HepG2 (cell line): ENCODE data around the gene PRKG1. TPM values are rescaled to one million over a fixed set of nuclear protein-coding genes. Genes with fewer than 3 reads are reported as not detected.

Source experiments
- ATAC-seq: fragments of 200-7000 bp; cut with Tn5 transposase; 3 replicates; pipeline ENCODE4 v1.9.1; 2020; ENCODE audit warnings: mild to moderate bottlenecking, moderate library complexity
- BruUV-seq: library from RNA; stranded (reverse); fragments of 400-500 nt; replicated peaks from 2 replicates; lab custom pipeline; 2021; lab: Mats Ljungman, UMichigan
- CTCF ChIA-PET: fragments of 300-600 bp; formaldehyde crosslinking; extraction: SDS; loops from one replicate; lab custom pipeline; 2021; ENCODE audit warnings: low total read pairs, inconsistent platforms, low intra/inter-chr PET ratio; lab: Yijun Ruan, JAX
- POLR2A ChIA-PET: fragments of 350-600 bp; sonication (Branson Sonifier 250); formaldehyde crosslinking; loops from one replicate; lab custom pipeline; 2020; ENCODE audit warnings: antibody characterized with exemption, inconsistent platforms; lab: Yijun Ruan, JAX
- DNase-seq: peaks from one replicate; pipeline ENCODE4 v3.0.0-alpha.2; 2015; ENCODE audit warnings: low spot score
- FAIRE-seq: peaks from 3 replicates; lab custom pipeline; 2011; peaks lifted over from hg19 to GRCh38; lab: Jason Lieb, UNC
- H2AFZ ChIP-seq: one replicate; pipeline ENCODE4 v1.6.1; 2011; ENCODE audit warnings: low read length, inconsistent platforms
- H3K27ac ChIP-seq: fragments of 300-600 bp; 3 replicates; pipeline ENCODE4 v1.8.0; 2011; ENCODE audit warnings: mixed run types, mild to moderate bottlenecking, mixed read lengths, low read length, inconsistent platforms; ENCODE audit not compliant: insufficient read depth; ENCODE audit errors: extremely low read length
- H3K27me3 ChIP-seq, 2 experiments: fragments of 200-600 bp in 1 of 2; 2 replicates in 1 of 2; 3 replicates in 1 of 2; pipeline versions ENCODE4 v1.6.0 to v1.8.0; 2011; ENCODE audit warnings: low read length in 2 of 2, mild to moderate bottlenecking in 2 of 2, moderate library complexity in 2 of 2, inconsistent platforms in 1 of 2; ENCODE audit not compliant: insufficient read depth in 2 of 2, control insufficient read depth in 1 of 2
- H3K36me3 ChIP-seq, 2 experiments: fragments of 200-600 bp in 1 of 2; replicated peaks in 1 of 2; 2 replicates in 1 of 2; 3 replicates in 1 of 2; pipeline versions ENCODE4 v1.5.1 to v1.8.0; 2011; ENCODE audit warnings: low read length in 2 of 2, inconsistent platforms in 1 of 2; ENCODE audit not compliant: insufficient read depth in 2 of 2, control insufficient read depth in 1 of 2
- H3K4me1 ChIP-seq: 2 replicates; pipeline ENCODE4 v1.5.1; 2012; ENCODE audit warnings: low read length, inconsistent platforms; ENCODE audit not compliant: insufficient read depth
- H3K4me2 ChIP-seq: 2 replicates; pipeline ENCODE4 v1.6.0; 2011; ENCODE audit warnings: low read depth, low read length, inconsistent platforms
- H3K4me3 ChIP-seq, 3 experiments: fragments of 200-600 bp in 1 of 3; sonication (generic), shearing (Covaris generic) in 1 of 3; replicated peaks in 1 of 3; 2 replicates each; pipeline ENCODE4 v1.5.1; 2011 to 2016; ENCODE audit warnings: low read length in 3 of 3, inconsistent platforms in 2 of 3, low read depth in 2 of 3, mild to moderate bottlenecking in 2 of 3, control low read depth in 1 of 3, mixed read lengths in 1 of 3; ENCODE audit not compliant: insufficient read depth in 1 of 3
- H3K79me2 ChIP-seq: one replicate; pipeline ENCODE4 v1.6.1; 2011; ENCODE audit warnings: low read length, inconsistent platforms; ENCODE audit not compliant: insufficient read depth
- H3K9ac ChIP-seq: 2 replicates; pipeline ENCODE4 v1.6.0; 2011; ENCODE audit warnings: mild to moderate bottlenecking, low read depth, low read length, inconsistent platforms; ENCODE audit not compliant: insufficient read depth
- H3K9me3 ChIP-seq: 2 replicates; pipeline ENCODE4 v1.5.1; 2012; ENCODE audit warnings: mild to moderate bottlenecking, low read length
- H4K20me1 ChIP-seq: 2 replicates; pipeline ENCODE4 v1.6.0; 2011; ENCODE audit warnings: inconsistent platforms, mild to moderate bottlenecking, low read length, moderate library complexity; ENCODE audit not compliant: insufficient read depth
- BHLHE40 ChIP-seq: IDR thresholded peaks from 2 replicates; pipeline ENCODE4 v1.6.1; 2011; ENCODE audit warnings: low read length, improper control_type of control experiment
- CHD2 ChIP-seq: IDR thresholded peaks from 2 replicates; pipeline ENCODE4 v1.6.1; 2011; ENCODE audit warnings: low read depth, low read length, improper control_type of control experiment
- E2F1 ChIP-seq: sonication (generic); formaldehyde crosslinking; IDR thresholded peaks from 2 replicates; pipeline ENCODE4 v1.5.0; 2020; ENCODE audit warnings: missing genetic modification reagents
- FOXK2 ChIP-seq: fragments of 450-650 bp; IDR thresholded peaks from 2 replicates; pipeline ENCODE4 v1.6.1; 2016
- GLI4 ChIP-seq: sonication (generic); formaldehyde crosslinking; IDR thresholded peaks from 2 replicates; pipeline ENCODE4 v1.5.1; 2020; ENCODE audit warnings: missing genetic modification reagents, mild to moderate bottlenecking, moderate library complexity, borderline replicate concordance
- IRF1 ChIP-seq: sonication (generic); formaldehyde crosslinking; IDR thresholded peaks from 2 replicates; pipeline ENCODE4 v1.4.0; 2020; ENCODE audit warnings: low read depth, mild to moderate bottlenecking, missing genetic modification reagents
- MAFK ChIP-seq, 2 experiments: IDR thresholded peaks in 1 of 2; conservative IDR thresholded peaks in 1 of 2; 2 replicates each; pipeline ENCODE4 v1.6.1; 2011; ENCODE audit warnings: improper control_type of control experiment in 2 of 2, low read length in 2 of 2
- NFIC ChIP-seq: IDR thresholded peaks from 2 replicates; pipeline ENCODE4 v1.6.1; 2012; ENCODE audit warnings: mild to moderate bottlenecking, low read length, inconsistent platforms
- PHF21A ChIP-seq: sonication (generic); formaldehyde crosslinking; IDR thresholded peaks from 2 replicates; pipeline ENCODE4 v1.5.0; 2020; ENCODE audit warnings: mild to moderate bottlenecking, missing genetic modification reagents
- SNAPC5 ChIP-seq: sonication (generic); formaldehyde crosslinking; IDR thresholded peaks from 2 replicates; pipeline ENCODE4 v1.8.1; 2023; ENCODE audit warnings: mild to moderate bottlenecking, missing genetic modification reagents, borderline replicate concordance
- SRY ChIP-seq: sonication (generic); formaldehyde crosslinking; IDR thresholded peaks from 2 replicates; pipeline ENCODE4 v1.8.0; 2022; ENCODE audit warnings: mild to moderate bottlenecking, missing genetic modification reagents
- ZBTB21 ChIP-seq: sonication (generic); formaldehyde crosslinking; IDR thresholded peaks from 2 replicates; pipeline ENCODE4 v1.4.0; 2020; ENCODE audit warnings: missing genetic modification reagents
- ZNF136 ChIP-seq: sonication (generic); formaldehyde crosslinking; IDR thresholded peaks from 2 replicates; pipeline ENCODE4 v1.8.1; 2022; ENCODE audit warnings: low read depth, mild to moderate bottlenecking, moderate library complexity, missing genetic modification reagents
- ZNF331 ChIP-seq: sonication (generic); formaldehyde crosslinking; IDR thresholded peaks from 2 replicates; pipeline ENCODE4 v1.4.0; 2020; ENCODE audit warnings: missing genetic modification reagents
- ZNF354B ChIP-seq: sonication (generic); formaldehyde crosslinking; IDR thresholded peaks from 2 replicates; pipeline ENCODE4 v1.8.0; 2022; ENCODE audit warnings: mild to moderate bottlenecking, missing genetic modification reagents
- ZNF749 ChIP-seq: sonication (generic); formaldehyde crosslinking; IDR thresholded peaks from 2 replicates; pipeline ENCODE4 v1.8.0; 2022; ENCODE audit warnings: mild to moderate bottlenecking, missing genetic modification reagents, moderate library complexity, borderline replicate concordance
- ZNF841 ChIP-seq: sonication (generic); formaldehyde crosslinking; IDR thresholded peaks from 2 replicates; pipeline ENCODE4 v1.8.1; 2023; ENCODE audit warnings: missing genetic modification reagents, borderline replicate concordance
- WGBS: methylation state at CpG from one replicate; pipeline ENCODE4 v1.1.6; 2017; ENCODE audit warnings: low lambda C conversion rate; 5-methylcytosine and 5-hydroxymethylcytosine counted together
- in situ Hi-C: cut with HindIII; loops from 2 replicates; pipeline ENCODE4 v1.10.0; 2017; ENCODE audit warnings: low pct_unique_long_range_greater_than_20kb; ENCODE audit not compliant: extremely low pct_ligation_motif_present
- intact Hi-C: fragments of 100-400 bp; cut with micrococcal nuclease; formaldehyde crosslinking; loops from one replicate; pipeline ENCODE4 v1.10.0; 2022; ENCODE audit not compliant: unreplicated experiment
- polyA plus RNA-seq, 8 experiments: library from polyadenylated mRNA; depleted of rRNA in 3 of 8; stranded (reverse) in 7 of 8; unstranded in 1 of 8; fragments of >200 nt; fragmentation: Illumina TruSeq in 4 of 8; extraction: Trizol in 4 of 8; gene quantifications; 2 replicates each; pipeline versions ENCODE4 v1.2.1 to v1.2.3, GENCODE V29; 2011 to 2016; ENCODE audit warnings: low read depth in 4 of 8, missing spikeins in 1 of 8, mixed read lengths in 1 of 8; ENCODE audit not compliant: insufficient read depth in 1 of 8
- total RNA-seq, 5 experiments: library from RNA; depleted of rRNA; stranded (reverse); fragments of >200 nt; fragmentation: Illumina TruSeq; extraction: Trizol; gene quantifications; 2 replicates each; pipeline ENCODE4 v1.2.3, GENCODE V29; 2016; ENCODE audit warnings: low read depth in 1 of 5
- TF ChIP-seq, protein P1 (sequence below): sonication (generic); formaldehyde crosslinking; IDR thresholded peaks from 2 replicates; pipeline ENCODE4 v1.9.0; 2022; ENCODE audit warnings: low read depth, missing genetic modification reagents
- TF ChIP-seq, protein P2 (sequence below): sonication (generic); formaldehyde crosslinking; IDR thresholded peaks from 2 replicates; pipeline ENCODE4 v1.4.0; 2020; ENCODE audit warnings: missing genetic modification reagents, mild to moderate bottlenecking, borderline replicate concordance

Gene PRKG1
- total and polyA plus RNA-seq, 2 of the 13 experiments (the other 11 are each of a cell fraction or from before 2014, with no cell fraction given): 0.01 TPM; not detected in 1

DNA sequence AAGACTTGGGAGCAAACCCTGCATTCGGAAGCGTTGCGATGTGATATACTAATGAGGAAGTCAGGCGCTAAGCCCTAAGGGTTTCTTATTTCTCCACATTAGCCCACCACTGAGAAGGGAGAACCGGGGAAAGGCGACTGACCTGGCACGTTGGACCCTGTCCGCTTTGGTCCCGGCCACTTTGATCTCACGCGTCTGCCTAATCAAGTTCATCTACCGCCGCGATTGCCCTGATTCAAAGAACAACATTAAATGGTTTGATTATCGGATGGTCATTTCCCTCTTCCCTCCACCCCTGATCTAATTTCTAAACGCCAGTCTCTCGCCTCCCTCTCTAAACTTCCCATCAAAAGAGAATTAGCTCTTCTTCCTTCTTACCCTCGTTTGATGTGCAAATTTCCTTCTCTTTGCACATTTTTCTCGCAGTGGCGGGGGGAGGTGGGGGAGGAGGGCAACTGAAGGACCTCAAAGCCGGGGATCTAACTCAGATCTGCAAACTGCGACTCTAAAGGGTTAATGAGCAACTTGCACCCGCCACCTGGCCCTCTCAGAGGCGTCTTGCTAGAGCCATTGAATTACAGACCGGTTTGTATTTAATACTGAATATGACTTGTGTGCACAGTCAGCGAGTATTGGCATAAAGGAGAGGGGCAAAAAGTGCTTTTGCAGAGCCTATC lies 1239.1 kb downstream of the PRKG1 start:
- peaks cover 54% of the 10 kb centered on the region for H3K4me1 ChIP-seq
- H3K9ac ChIP-seq: peak overlapping the region; percentile 62
- H3K4me2 ChIP-seq: peak overlapping the region; percentile 89
- 4% methylated on average over 26 of the region's 26 CpGs for WGBS
- H2AFZ ChIP-seq: no peak overlapping the region
- ChIA-PET CTCF (interaction anchor here (3.0 kb wide), 1 partner anchor 175 kb away, joined by 27 read pairs; no protein-coding TSS in a partner anchor), POLR2A (interaction anchor here (0.7 to 1.1 kb wide), 4 partner anchors 52 to 174 kb away, joined by 3 to 8 read pairs (median 3); no protein-coding TSS in a partner anchor)
- DNase-seq (peak; percentile 52), FAIRE-seq (no peak), ATAC-seq (peak; percentile 36; the same call in 2 of the 3 replicates)
- in situ Hi-C loops (loop anchor here (5.0 to 10.0 kb wide), 3 partner anchors 174 to 469 kb away; no protein-coding TSS in a partner anchor), intact Hi-C loops (no loop called here)
- no peaks in the 10 kb centered on the region for H4K20me1 ChIP-seq
- H3K27me3 ChIP-seq: peaks cover 0 to 13% of the 10 kb centered on the region in 2 experiments; a peak in 2 of 5 replicates
- peak overlapping the region; percentile 59 to 77 (median 68) for H3K4me3 ChIP-seq
- no peaks in the 10 kb centered on the region for H3K36me3 ChIP-seq
- no TSS peak for BruUV-seq
- peak overlapping the region; percentile 61 for H3K27ac ChIP-seq
- no peaks in the 10 kb centered on the region for H3K9me3 ChIP-seq
- peaks cover 2% of the 10 kb centered on the region for H3K79me2 ChIP-seq
- 0 out of 2 replicates have a peak, but pooled peaks have one; percentile 4 for TF ChIP-seq NFIC
- peak; percentile 23; the same call in 1 of the 2 replicates for TF ChIP-seq BHLHE40
- TF ChIP-seq ZNF354B: no peak
- TF ChIP-seq MAFK (conservative IDR thresholded peaks at IDR 0.05 in 1 of 2, IDR thresholded peaks at IDR 0.05 in 1 of 2; ENCODE audit: low read length in 2 of 2): peak in 1 of 2 experiments; percentile 28; a peak in 1 of 4 replicates
- no peak for TF ChIP-seq SRY (CRISPR knock-in tag)
- no peak for TF ChIP-seq ZBTB21 (CRISPR knock-in tag)
- TF ChIP-seq ZNF749 (CRISPR knock-in tag): peak; percentile 66; the same call in 1 of the 2 replicates
- no peak for TF ChIP-seq CHD2
- TF ChIP-seq ZNF841: 0 out of 2 replicates have a peak, but pooled peaks have one; percentile 14
- TF ChIP-seq PHF21A: peak; percentile 3; the same call in 1 of the 2 replicates
- TF ChIP-seq, protein P1, sequence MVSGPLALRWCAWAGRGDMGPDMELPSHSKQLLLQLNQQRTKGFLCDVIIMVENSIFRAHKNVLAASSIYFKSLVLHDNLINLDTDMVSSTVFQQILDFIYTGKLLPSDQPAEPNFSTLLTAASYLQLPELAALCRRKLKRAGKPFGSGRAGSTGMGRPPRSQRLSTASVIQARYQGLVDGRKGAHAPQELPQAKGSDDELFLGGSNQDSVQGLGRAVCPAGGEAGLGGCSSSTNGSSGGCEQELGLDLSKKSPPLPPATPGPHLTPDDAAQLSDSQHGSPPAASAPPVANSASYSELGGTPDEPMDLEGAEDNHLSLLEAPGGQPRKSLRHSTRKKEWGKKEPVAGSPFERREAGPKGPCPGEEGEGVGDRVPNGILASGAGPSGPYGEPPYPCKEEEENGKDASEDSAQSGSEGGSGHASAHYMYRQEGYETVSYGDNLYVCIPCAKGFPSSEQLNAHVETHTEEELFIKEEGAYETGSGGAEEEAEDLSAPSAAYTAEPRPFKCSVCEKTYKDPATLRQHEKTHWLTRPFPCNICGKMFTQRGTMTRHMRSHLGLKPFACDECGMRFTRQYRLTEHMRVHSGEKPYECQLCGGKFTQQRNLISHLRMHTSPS (CRISPR knock-in tag): no peak
- TF ChIP-seq ZNF136 (CRISPR knock-in tag): no peak
- 0 out of 2 replicates have a peak, but pooled peaks have one; percentile 2 for TF ChIP-seq ZNF331 (CRISPR knock-in tag)
- TF ChIP-seq SNAPC5 (CRISPR knock-in tag): no peak
- TF ChIP-seq FOXK2: no peak
- TF ChIP-seq GLI4 (CRISPR knock-in tag): no peak
- TF ChIP-seq, protein P2, sequence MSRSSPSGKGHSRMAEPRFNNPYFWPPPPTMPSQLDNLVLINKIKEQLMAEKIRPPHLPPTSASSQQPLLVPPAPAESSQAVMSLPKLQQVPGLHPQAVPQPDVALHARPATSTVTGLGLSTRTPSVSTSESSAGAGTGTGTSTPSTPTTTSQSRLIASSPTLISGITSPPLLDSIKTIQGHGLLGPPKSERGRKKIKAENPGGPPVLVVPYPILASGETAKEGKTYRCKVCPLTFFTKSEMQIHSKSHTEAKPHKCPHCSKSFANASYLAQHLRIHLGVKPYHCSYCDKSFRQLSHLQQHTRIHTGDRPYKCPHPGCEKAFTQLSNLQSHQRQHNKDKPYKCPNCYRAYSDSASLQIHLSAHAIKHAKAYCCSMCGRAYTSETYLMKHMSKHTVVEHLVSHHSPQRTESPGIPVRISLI (CRISPR knock-in tag): no peak
- no peak for TF ChIP-seq IRF1 (CRISPR knock-in tag)
- no peak for TF ChIP-seq E2F1 (CRISPR knock-in tag)
